KMS-11 (cell line): ENCODE data around the gene USP3.
A peak's percentile ranks its signal among the peaks of the same experiment; 100 is the strongest.

Experiments
- H2AFZ ChIP-seq: fragments of 200-600 bp; sonication (generic); 2 replicates; pipeline ENCODE4 v1.6.1; 2016; ENCODE audit warnings: antibody characterized with exemption, mixed run types, low read depth
- H3K27ac ChIP-seq: fragments of 200-600 bp; sonication (generic); 2 replicates; pipeline ENCODE4 v1.6.1; 2016; ENCODE audit warnings: mild to moderate bottlenecking, mixed run types
- H3K27me3 ChIP-seq: fragments of 200-600 bp; sonication (generic); 2 replicates; pipeline ENCODE4 v1.6.1; 2017; ENCODE audit warnings: mild to moderate bottlenecking, low read depth, mixed run types, moderate library complexity; ENCODE audit not compliant: insufficient read depth
- H3K36me3 ChIP-seq: fragments of 200-600 bp; sonication (generic); 2 replicates; pipeline ENCODE4 v1.6.1; 2017; ENCODE audit warnings: mild to moderate bottlenecking, mixed run types; ENCODE audit not compliant: insufficient read depth
- H3K4me1 ChIP-seq: fragments of 200-600 bp; sonication (generic); 2 replicates; pipeline ENCODE4 v1.6.1; 2016; ENCODE audit warnings: mild to moderate bottlenecking, low read depth, mixed run types; ENCODE audit not compliant: poor library complexity, severe bottlenecking
- H3K4me2 ChIP-seq: fragments of 200-600 bp; sonication (generic); 2 replicates; pipeline ENCODE4 v1.7.0; 2016; ENCODE audit warnings: mild to moderate bottlenecking, mixed run types
- H3K4me3 ChIP-seq: fragments of 200-600 bp; sonication (generic); IDR thresholded peaks from 2 replicates; pipeline ENCODE4 v1.6.1; 2017; ENCODE audit warnings: low read depth, low read length, mixed read lengths; ENCODE audit not compliant: insufficient read depth
- H3K79me2 ChIP-seq: fragments of 200-600 bp; sonication (generic); 2 replicates; pipeline ENCODE4 v1.6.1; 2016; ENCODE audit warnings: low read depth, mixed run types; ENCODE audit not compliant: insufficient read depth
- H3K9ac ChIP-seq: fragments of 200-600 bp; sonication (generic); 2 replicates; pipeline ENCODE4 v1.6.1; 2016; ENCODE audit warnings: mild to moderate bottlenecking, mixed run types
- H4K20me1 ChIP-seq: fragments of 200-600 bp; sonication (generic); 2 replicates; pipeline ENCODE4 v1.6.1; 2016; ENCODE audit warnings: mild to moderate bottlenecking, mixed run types; ENCODE audit not compliant: insufficient read depth
- CTCF ChIP-seq: fragments of 200-600 bp; sonication (generic); conservative IDR thresholded peaks from 2 replicates; pipeline ENCODE4 v1.6.1; 2017; ENCODE audit warnings: low read depth, mild to moderate bottlenecking, antibody characterized with exemption, low read length, moderate library complexity, mixed read lengths

Gene USP3

GRCh38 chr15:63599401-63600000 is 95.1 kb downstream of the USP3 start:
- Histone ChIP-seq H3K27ac (peak overlapping the region; percentile 75), H2AFZ (peak overlapping the region; percentile 55), H3K4me1 (peaks cover 28% of the 10 kb centered on the region), H3K27me3 (no peaks in the 10 kb centered on the region), H3K4me3 (no peak overlapping the region), H3K9ac (peak overlapping the region; percentile 86), H4K20me1 (no peaks in the 10 kb centered on the region), H3K36me3 (no peaks in the 10 kb centered on the region), H3K79me2 (no peaks in the 10 kb centered on the region), H3K4me2 (peak overlapping the region; percentile 97)
- TF ChIP-seq CTCF = peak; percentile 43

- Histone ChIP-seq H3K9ac (peak overlapping the region; percentile 86), H3K27ac (peak overlapping the region; percentile 75), H3K79me2 (no peaks in the 10 kb centered on the region)
Measured at GRCh38 chr15:63600001-63600615, 95.7 kb downstream of the USP3 start.

GRCh38 chr15:63600616-63601025 is 96.2 kb downstream of the USP3 start:
- Histone ChIP-seq H3K36me3 (no peaks in the 10 kb centered on the region), H3K4me1 (peaks cover 21% of the 10 kb centered on the region), H4K20me1 (no peaks in the 10 kb centered on the region), H3K4me2 (peak overlapping the region; percentile 97; the same call in 1 of the 2 replicates), H2AFZ (peak overlapping the region; percentile 87; the same call in 1 of the 2 replicates), H3K27ac (peak overlapping the region; percentile 84), H3K27me3 (no peaks in the 10 kb centered on the region), H3K79me2 (no peaks in the 10 kb centered on the region), H3K4me3 (no peak overlapping the region), H3K9ac (peak overlapping the region; percentile 86)
- TF ChIP-seq CTCF = no peak

More at GRCh38 chr15:63600001-63600615, 95.7 kb downstream of the USP3 start:
- no peak overlapping the region for H3K4me3 ChIP-seq
- H3K4me2 ChIP-seq = peak overlapping the region; percentile 97
- H2AFZ ChIP-seq = peak overlapping the region; percentile 55
- no peaks in the 10 kb centered on the region for H3K27me3 ChIP-seq
- no peak for TF ChIP-seq CTCF
- H3K36me3 ChIP-seq = no peaks in the 10 kb centered on the region
- H4K20me1 ChIP-seq = no peaks in the 10 kb centered on the region
- peaks cover 26% of the 10 kb centered on the region for H3K4me1 ChIP-seq

GRCh38 chr15:63601026-63601703 is 96.8 kb downstream of the USP3 start:
- Histone ChIP-seq H3K4me2 (peak overlapping the region; percentile 96), H4K20me1 (no peaks in the 10 kb centered on the region), H2AFZ (peak overlapping the region; percentile 87), H3K27ac (peak overlapping the region; percentile 84), H3K4me3 (no peak overlapping the region), H3K4me1 (peaks cover 21% of the 10 kb centered on the region), H3K79me2 (no peaks in the 10 kb centered on the region), H3K36me3 (no peaks in the 10 kb centered on the region), H3K9ac (peak overlapping the region; percentile 86), H3K27me3 (no peaks in the 10 kb centered on the region)
- TF ChIP-seq CTCF = no peak
